Body of pancreas (tissue), 4 donors: ENCODE data around the gene CEACAM19. TPM values are rescaled to one million over a fixed set of nuclear protein-coding genes. Genes with fewer than 3 reads are reported as not detected.

ENCODE experiments used
- ATAC-seq: fragments of 150-250 bp; one replicate; pipeline ENCODE4 v1.9.1; 2016
- DNase-seq, 4 donors: peaks; one replicate each; pipeline ENCODE4 v3.0.0-alpha.2; 2019
- H3K27ac ChIP-seq, 4 donors: fragments of 200-600 bp; sonication (generic); 1 replicate in 3 of 4; 2 replicates in 1 of 4; pipeline versions ENCODE4 v1.5.1 to v1.6.1; 2016 to 2019; ENCODE audit warnings: mild to moderate bottlenecking in 1 of 4, mixed read lengths in 1 of 4, moderate library complexity in 1 of 4
- H3K27me3 ChIP-seq, 2 donors: fragments of 200-600 bp; sonication (generic); one replicate each; pipeline ENCODE4 v1.6.0; 2016; ENCODE audit warnings: mild to moderate bottlenecking in 1 of 2
- H3K36me3 ChIP-seq, 2 donors: fragments of 200-600 bp; sonication (generic); replicated peaks in 1 of 2; 2 replicates each; pipeline ENCODE4 v1.5.1; 2016; ENCODE audit warnings: low read depth in 2 of 2; ENCODE audit not compliant: insufficient read depth in 1 of 2
- H3K4me1 ChIP-seq: fragments of 200-600 bp; sonication (generic); one replicate; pipeline ENCODE4 v1.6.0; 2016
- H3K4me3 ChIP-seq, 2 donors: fragments of 200-600 bp; sonication (generic); 1 replicate in 1 of 2; 2 replicates in 1 of 2; pipeline ENCODE4 v1.5.1; 2016 to 2019
- H3K9me3 ChIP-seq, 3 donors: fragments of 200-600 bp; sonication (generic); 1 replicate in 2 of 3; 2 replicates in 1 of 3; pipeline ENCODE4 v1.5.1; 2016
- POLR2A ChIP-seq, 3 donors: fragments of 450-650 bp; IDR thresholded peaks; one replicate each; pipeline ENCODE4 v1.6.1; 2016; ENCODE audit warnings: antibody characterized with exemption in 3 of 3, mild to moderate bottlenecking in 2 of 3
- WGBS, 2 donors: methylation state at CpG; one replicate each; pipeline ENCODE4 v1.1.5; 2017; 5-methylcytosine and 5-hydroxymethylcytosine counted together
- intact Hi-C: fragments of 100-400 bp; cut with DNase I; formaldehyde crosslinking; loops from one replicate; pipeline ENCODE4 v1.15.1; 2023
- total RNA-seq, 2 donors: library from RNA; depleted of rRNA; stranded (reverse); fragments of >200 nt; gene quantifications; one replicate each; pipeline ENCODE4 v1.1.0, GENCODE V29; 2016
- TF ChIP-seq, protein P1 (sequence below), 7 experiments: fragments of 450-650 bp in 4 of 7; fragments of 200-600 bp in 3 of 7; sonication (generic) in 3 of 7; IDR thresholded peaks; one replicate each; pipeline ENCODE4 v1.5.1; 2016 to 2019; ENCODE audit warnings: antibody characterized with exemption in 7 of 7

CEACAM19 gene
- total RNA-seq, 2 donors from 2014 or later = 3.9 to 5.3 TPM

DNA sequence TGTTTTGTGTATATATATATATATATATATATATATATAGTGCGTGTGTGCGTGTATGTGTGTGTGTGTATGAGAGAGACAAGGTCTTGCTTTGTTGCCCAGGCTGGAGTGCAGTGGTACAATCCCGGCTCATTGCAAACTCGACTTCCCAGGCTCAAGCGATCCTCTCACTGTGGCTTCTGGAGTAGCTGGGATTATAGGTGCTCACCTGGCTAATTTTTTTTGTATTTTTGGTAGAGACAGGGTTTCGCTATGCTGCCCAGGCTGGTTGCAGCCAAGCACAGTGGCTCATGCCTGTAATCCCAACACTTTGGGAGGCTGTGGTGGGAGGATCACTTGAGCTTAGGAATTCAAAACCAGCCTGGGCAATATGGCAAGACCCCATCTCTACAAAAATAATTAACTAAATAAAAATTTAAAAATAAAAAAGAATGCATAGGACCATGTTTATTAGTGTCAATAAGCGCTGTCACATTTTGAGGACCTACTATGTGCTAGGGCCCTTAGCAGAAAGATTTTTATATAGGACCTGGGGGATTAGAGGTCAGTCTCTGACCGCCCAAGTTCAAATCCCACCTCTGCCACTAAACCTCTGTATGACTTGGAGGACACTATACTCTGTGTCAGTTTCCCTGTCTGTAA, 25.8 kb upstream of the CEACAM19 start:
- DNase-seq (no peak), ATAC-seq (no peak)
- Histone ChIP-seq H3K36me3 (peaks cover 4 to 7% of the 10 kb centered on the region in 2 donors), H3K4me3 (no peak overlapping the region), H3K27ac (no peak overlapping the region), H3K9me3 (no peaks in the 10 kb centered on the region), H3K27me3 (no peaks in the 10 kb centered on the region), H3K4me1 (peaks cover 13% of the 10 kb centered on the region)
- intact Hi-C loops = no loop called here
- no peak for TF ChIP-seq POLR2A (IDR thresholded peaks at IDR 0.05)
- TF ChIP-seq, protein P1, sequence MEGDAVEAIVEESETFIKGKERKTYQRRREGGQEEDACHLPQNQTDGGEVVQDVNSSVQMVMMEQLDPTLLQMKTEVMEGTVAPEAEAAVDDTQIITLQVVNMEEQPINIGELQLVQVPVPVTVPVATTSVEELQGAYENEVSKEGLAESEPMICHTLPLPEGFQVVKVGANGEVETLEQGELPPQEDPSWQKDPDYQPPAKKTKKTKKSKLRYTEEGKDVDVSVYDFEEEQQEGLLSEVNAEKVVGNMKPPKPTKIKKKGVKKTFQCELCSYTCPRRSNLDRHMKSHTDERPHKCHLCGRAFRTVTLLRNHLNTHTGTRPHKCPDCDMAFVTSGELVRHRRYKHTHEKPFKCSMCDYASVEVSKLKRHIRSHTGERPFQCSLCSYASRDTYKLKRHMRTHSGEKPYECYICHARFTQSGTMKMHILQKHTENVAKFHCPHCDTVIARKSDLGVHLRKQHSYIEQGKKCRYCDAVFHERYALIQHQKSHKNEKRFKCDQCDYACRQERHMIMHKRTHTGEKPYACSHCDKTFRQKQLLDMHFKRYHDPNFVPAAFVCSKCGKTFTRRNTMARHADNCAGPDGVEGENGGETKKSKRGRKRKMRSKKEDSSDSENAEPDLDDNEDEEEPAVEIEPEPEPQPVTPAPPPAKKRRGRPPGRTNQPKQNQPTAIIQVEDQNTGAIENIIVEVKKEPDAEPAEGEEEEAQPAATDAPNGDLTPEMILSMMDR (IDR thresholded peaks at IDR 0.05) = no peak
- 70 to 78% methylated on average over 8 of the region's 8 CpGs for WGBS, 2 donors

DNA sequence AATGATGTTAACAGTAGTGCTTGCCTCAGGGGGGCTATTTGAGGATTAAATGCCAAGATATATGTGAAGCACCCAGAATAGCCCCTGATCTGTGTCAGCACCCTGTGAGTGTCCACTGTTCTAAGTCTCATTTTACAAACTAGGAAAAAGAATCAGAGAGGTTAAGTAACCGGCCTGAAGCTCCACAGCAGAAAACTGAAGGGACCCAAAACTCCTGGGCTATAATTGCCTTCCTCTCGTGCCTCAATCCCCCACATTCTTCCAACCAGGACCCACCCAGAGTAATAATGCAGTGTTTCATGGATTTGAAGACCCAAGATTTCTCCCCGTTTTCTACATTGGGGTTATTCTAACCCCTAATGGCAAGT, 25.2 kb upstream of the CEACAM19 start:
- H3K4me1 ChIP-seq = peaks cover 13% of the 10 kb centered on the region
- H3K9me3 ChIP-seq = no peaks in the 10 kb centered on the region
- no peak overlapping the region for H3K27ac ChIP-seq
- no peak overlapping the region for H3K4me3 ChIP-seq
- peaks cover 4 to 7% of the 10 kb centered on the region in 2 donors for H3K36me3 ChIP-seq
- H3K27me3 ChIP-seq = no peaks in the 10 kb centered on the region
- TF ChIP-seq, protein P1 (IDR thresholded peaks at IDR 0.05) = no peak
- TF ChIP-seq POLR2A (IDR thresholded peaks at IDR 0.05) = no peak
- DNase-seq (no peak), ATAC-seq (no peak)
- 89 to 100% methylated on average over 3 of the region's 3 CpGs for WGBS, 2 donors
- intact Hi-C loops = no loop called here

DNA sequence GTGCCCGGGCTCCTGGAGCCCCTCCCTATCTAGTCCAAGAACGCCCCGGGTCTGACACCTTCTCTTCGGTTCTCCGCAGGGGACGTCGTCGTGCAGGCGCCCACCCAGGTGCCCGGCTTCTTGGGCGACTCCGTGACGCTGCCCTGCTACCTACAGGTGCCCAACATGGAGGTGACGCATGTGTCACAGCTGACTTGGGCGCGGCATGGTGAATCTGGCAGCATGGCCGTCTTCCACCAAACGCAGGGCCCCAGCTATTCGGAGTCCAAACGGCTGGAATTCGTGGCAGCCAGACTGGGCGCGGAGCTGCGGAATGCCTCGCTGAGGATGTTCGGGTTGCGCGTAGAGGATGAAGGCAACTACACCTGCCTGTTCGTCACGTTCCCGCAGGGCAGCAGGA, 24.1 kb upstream of the CEACAM19 start:
- DNase-seq = no peak
- Histone ChIP-seq H3K36me3 (peaks cover 7 to 10% of the 10 kb centered on the region in 2 donors), H3K27me3 (no peaks in the 10 kb centered on the region), H3K27ac (no peak overlapping the region), H3K4me3 (no peak overlapping the region), H3K4me1 (peaks cover 13% of the 10 kb centered on the region), H3K9me3 (no peaks in the 10 kb centered on the region)
- intact Hi-C loops = no loop called here
- no peak for ATAC-seq
- 83 to 93% methylated on average over 30 to 31 of the region's 31 CpGs for WGBS, 2 donors
- TF ChIP-seq, protein P1 (IDR thresholded peaks at IDR 0.05) = no peak
- TF ChIP-seq POLR2A (IDR thresholded peaks at IDR 0.05) = no peak

DNA sequence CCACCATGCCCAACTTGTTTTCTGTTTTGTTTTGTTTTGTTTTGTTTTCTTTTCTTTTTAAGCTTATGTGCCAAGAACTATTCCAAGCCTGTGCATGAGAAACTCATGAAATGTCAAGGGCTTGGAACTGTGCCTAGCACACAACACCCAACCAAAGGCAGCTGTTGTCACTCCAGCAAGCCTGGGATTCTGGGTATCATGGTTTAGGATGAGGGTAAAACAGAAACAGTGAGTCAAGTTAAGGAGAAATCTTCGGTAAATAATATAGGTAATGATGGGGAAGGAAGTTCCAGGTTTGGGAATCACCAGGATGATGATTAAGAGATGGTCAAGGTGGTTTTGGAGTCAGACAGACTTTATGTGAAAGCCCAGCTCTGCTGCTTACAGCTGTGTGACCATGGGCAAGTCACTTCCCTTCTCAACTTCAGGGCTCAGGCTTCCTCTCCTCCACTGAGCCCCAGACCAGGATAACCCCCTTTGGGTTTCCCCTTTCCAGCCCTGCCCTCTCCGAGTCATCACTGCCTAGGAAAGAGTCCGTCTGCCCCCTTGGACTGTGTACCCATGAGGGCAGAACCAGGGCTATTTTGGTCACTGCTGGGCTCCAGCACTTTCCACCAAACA, 22.5 kb upstream of the CEACAM19 start:
- intact Hi-C loops = no loop called here
- Histone ChIP-seq H3K4me3 (no peak overlapping the region), H3K4me1 (peaks cover 8% of the 10 kb centered on the region), H3K9me3 (no peaks in the 10 kb centered on the region), H3K27ac (no peak overlapping the region), H3K36me3 (peaks cover 7 to 12% of the 10 kb centered on the region in 2 donors), H3K27me3 (no peaks in the 10 kb centered on the region)
- DNase-seq = peak in 1 of 4 donors; percentile 46
- TF ChIP-seq POLR2A (IDR thresholded peaks at IDR 0.05) = no peak
- TF ChIP-seq, protein P1 (IDR thresholded peaks at IDR 0.05) = no peak
- WGBS, 2 donors = 68 to 77% methylated on average over 3 of the region's 3 CpGs
- ATAC-seq = no peak
